Thyroid gland (tissue), 4 donors: ENCODE results near the gene TNS2.

Source experiments
- POLR2A ChIP-seq, 2 donors: fragments of 450-650 bp; IDR thresholded peaks; one replicate each; pipeline ENCODE4 v1.6.1; 2017; ENCODE audit warnings: antibody characterized with exemption in 2 of 2, mild to moderate bottlenecking in 2 of 2, moderate library complexity in 1 of 2
- TF ChIP-seq, protein P1 (sequence below), 6 experiments: fragments of 200-600 bp in 3 of 6; fragments of 450-650 bp in 3 of 6; sonication (generic) in 3 of 6; IDR thresholded peaks; one replicate each; pipeline ENCODE4 v1.5.1; 2016 to 2019; ENCODE audit warnings: antibody characterized with exemption in 6 of 6, mild to moderate bottlenecking in 2 of 6, inconsistent platforms in 1 of 6, moderate library complexity in 1 of 6

- TF ChIP-seq, protein P1, sequence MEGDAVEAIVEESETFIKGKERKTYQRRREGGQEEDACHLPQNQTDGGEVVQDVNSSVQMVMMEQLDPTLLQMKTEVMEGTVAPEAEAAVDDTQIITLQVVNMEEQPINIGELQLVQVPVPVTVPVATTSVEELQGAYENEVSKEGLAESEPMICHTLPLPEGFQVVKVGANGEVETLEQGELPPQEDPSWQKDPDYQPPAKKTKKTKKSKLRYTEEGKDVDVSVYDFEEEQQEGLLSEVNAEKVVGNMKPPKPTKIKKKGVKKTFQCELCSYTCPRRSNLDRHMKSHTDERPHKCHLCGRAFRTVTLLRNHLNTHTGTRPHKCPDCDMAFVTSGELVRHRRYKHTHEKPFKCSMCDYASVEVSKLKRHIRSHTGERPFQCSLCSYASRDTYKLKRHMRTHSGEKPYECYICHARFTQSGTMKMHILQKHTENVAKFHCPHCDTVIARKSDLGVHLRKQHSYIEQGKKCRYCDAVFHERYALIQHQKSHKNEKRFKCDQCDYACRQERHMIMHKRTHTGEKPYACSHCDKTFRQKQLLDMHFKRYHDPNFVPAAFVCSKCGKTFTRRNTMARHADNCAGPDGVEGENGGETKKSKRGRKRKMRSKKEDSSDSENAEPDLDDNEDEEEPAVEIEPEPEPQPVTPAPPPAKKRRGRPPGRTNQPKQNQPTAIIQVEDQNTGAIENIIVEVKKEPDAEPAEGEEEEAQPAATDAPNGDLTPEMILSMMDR (IDR thresholded peaks at IDR 0.05) = no peak
- TF ChIP-seq POLR2A (IDR thresholded peaks at IDR 0.05) = no peak
These were observed 10.3 kb downstream of the TNS2 start for GRCh38 chr12:53060064-53060720.
